ENCODE results near the gene ACTN3.

ACTN3 gene

GRCh38 chr11:66542362-66542761 lies 4.3 kb upstream of the ACTN3 start:
- TF ChIP-seq REST (IDR thresholded peaks at IDR 0.05; ENCODE audit: insufficient read depth in 1 of 2, low read depth in 2 of 2, low read length in 2 of 2) (no peak), SIN3A (IDR thresholded peaks at IDR 0.05; ENCODE audit: borderline replicate concordance, insufficient read depth, low read length) (no peak), FOXP2 (optimal IDR thresholded peaks at IDR 0.05; ENCODE audit: borderline replicate concordance, extremely low read depth, extremely low read length, insufficient read depth) (no peak), POLR2AphosphoS5 (IDR thresholded peaks at IDR 0.05; ENCODE audit: low read depth, low read length) (no peak), TAF1 (IDR thresholded peaks at IDR 0.05; ENCODE audit: borderline replicate concordance, insufficient read depth, low read length) (no peak)

- TF ChIP-seq POLR2AphosphoS5 (IDR thresholded peaks at IDR 0.05; ENCODE audit: low read depth, low read length) (peak; percentile 23; the same call in 1 of the 2 replicates), SIN3A (IDR thresholded peaks at IDR 0.05; ENCODE audit: borderline replicate concordance, insufficient read depth, low read length) (0 out of 2 replicates have a peak, but pooled peaks have one; percentile 10), FOXP2 (optimal IDR thresholded peaks at IDR 0.05; ENCODE audit: borderline replicate concordance, extremely low read depth, extremely low read length, insufficient read depth) (peak; percentile 98), TAF1 (IDR thresholded peaks at IDR 0.05; ENCODE audit: borderline replicate concordance, insufficient read depth, low read length) (no peak)
These were observed 3.2 kb upstream of the ACTN3 start for GRCh38 chr11:66543263-66544107.

- peak; percentile 97; the same call in 1 of the 2 replicates for TF ChIP-seq SIN3A (IDR thresholded peaks at IDR 0.05; ENCODE audit: borderline replicate concordance, insufficient read depth, low read length)
- TF ChIP-seq FOXP2 (optimal IDR thresholded peaks at IDR 0.05; ENCODE audit: borderline replicate concordance, extremely low read depth, extremely low read length, insufficient read depth), result no peak
- TF ChIP-seq POLR2AphosphoS5 (IDR thresholded peaks at IDR 0.05; ENCODE audit: low read depth, low read length), result peak; percentile 73
- 0 out of 4 replicates have a peak, but pooled peaks of 1 of the 2 experiments have one; percentile 7 for TF ChIP-seq REST (IDR thresholded peaks at IDR 0.05; ENCODE audit: insufficient read depth in 1 of 2, low read depth in 2 of 2, low read length in 2 of 2)
- peak; percentile 65; the same call in 1 of the 2 replicates for TF ChIP-seq TAF1 (IDR thresholded peaks at IDR 0.05; ENCODE audit: borderline replicate concordance, insufficient read depth, low read length)
These were observed 869 bp upstream of the ACTN3 start, which contains the start of gene ZDHHC24 for GRCh38 chr11:66545701-66546367. Gene ZDHHC24, minus strand, starts transcription at chr11:66546048. Its CDS starts 45 bp downstream, at chr11:66546003.

GRCh38 chr11:66546966-66547661 lies 411 bp downstream of the ACTN3 start:
- TF ChIP-seq SIN3A (IDR thresholded peaks at IDR 0.05; ENCODE audit: borderline replicate concordance, insufficient read depth, low read length), result no peak
- TF ChIP-seq TAF1 (IDR thresholded peaks at IDR 0.05; ENCODE audit: borderline replicate concordance, insufficient read depth, low read length), result no peak
- no peak for TF ChIP-seq POLR2AphosphoS5 (IDR thresholded peaks at IDR 0.05; ENCODE audit: low read depth, low read length)
- TF ChIP-seq FOXP2 (optimal IDR thresholded peaks at IDR 0.05; ENCODE audit: borderline replicate concordance, extremely low read depth, extremely low read length, insufficient read depth), result no peak
- no peak for TF ChIP-seq REST (IDR thresholded peaks at IDR 0.05; ENCODE audit: insufficient read depth in 1 of 2, low read depth in 2 of 2, low read length in 2 of 2)

GRCh38 chr11:66547662-66548009 lies 933 bp downstream of the ACTN3 start:
- no peak for TF ChIP-seq REST (IDR thresholded peaks at IDR 0.05; ENCODE audit: insufficient read depth in 1 of 2, low read depth in 2 of 2, low read length in 2 of 2)
- no peak for TF ChIP-seq SIN3A (IDR thresholded peaks at IDR 0.05; ENCODE audit: borderline replicate concordance, insufficient read depth, low read length)
- no peak for TF ChIP-seq FOXP2 (optimal IDR thresholded peaks at IDR 0.05; ENCODE audit: borderline replicate concordance, extremely low read depth, extremely low read length, insufficient read depth)
- TF ChIP-seq TAF1 (IDR thresholded peaks at IDR 0.05; ENCODE audit: borderline replicate concordance, insufficient read depth, low read length), result no peak
- no peak for TF ChIP-seq POLR2AphosphoS5 (IDR thresholded peaks at IDR 0.05; ENCODE audit: low read depth, low read length)

Measured in PFSK-1 (cell line).